ENCODE results near the gene PRDX4.

PRDX4 gene

DNA sequence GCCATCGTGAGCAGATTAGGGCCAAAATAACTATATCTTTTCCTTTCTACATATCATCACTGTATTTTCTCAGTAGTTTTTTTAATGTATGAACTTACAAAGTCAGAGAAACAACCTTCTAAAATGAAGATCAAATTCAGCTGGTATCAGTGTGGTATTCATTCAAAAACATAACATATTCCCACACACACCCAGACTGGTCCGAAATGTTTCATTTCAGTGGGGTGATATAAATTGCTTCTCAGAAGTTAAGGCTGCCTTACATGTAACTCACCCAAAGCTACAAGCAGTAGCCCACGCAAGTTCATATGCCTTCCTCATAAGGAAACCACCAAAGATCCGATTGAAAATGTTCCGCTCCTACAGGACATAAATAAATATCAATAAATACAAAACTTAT, 37.9 kb downstream of the PRDX4 start:
- no peaks in the 10 kb centered on the region for H3K9me3 Mint-ChIP-seq
- H3K27me3 Mint-ChIP-seq (ENCODE audit: low read depth) = no peaks in the 10 kb centered on the region
- H3K4me1 Mint-ChIP-seq (ENCODE audit: low read depth) = no peaks in the 10 kb centered on the region
- H3K36me3 Mint-ChIP-seq (ENCODE audit: low read depth) = peaks cover 14% of the 10 kb centered on the region
- DNase-seq (ENCODE audit: low spot score) = no peak
- no peak overlapping the region for H3K27ac Mint-ChIP-seq
- no peak overlapping the region for H3K4me3 Mint-ChIP-seq

DNA sequence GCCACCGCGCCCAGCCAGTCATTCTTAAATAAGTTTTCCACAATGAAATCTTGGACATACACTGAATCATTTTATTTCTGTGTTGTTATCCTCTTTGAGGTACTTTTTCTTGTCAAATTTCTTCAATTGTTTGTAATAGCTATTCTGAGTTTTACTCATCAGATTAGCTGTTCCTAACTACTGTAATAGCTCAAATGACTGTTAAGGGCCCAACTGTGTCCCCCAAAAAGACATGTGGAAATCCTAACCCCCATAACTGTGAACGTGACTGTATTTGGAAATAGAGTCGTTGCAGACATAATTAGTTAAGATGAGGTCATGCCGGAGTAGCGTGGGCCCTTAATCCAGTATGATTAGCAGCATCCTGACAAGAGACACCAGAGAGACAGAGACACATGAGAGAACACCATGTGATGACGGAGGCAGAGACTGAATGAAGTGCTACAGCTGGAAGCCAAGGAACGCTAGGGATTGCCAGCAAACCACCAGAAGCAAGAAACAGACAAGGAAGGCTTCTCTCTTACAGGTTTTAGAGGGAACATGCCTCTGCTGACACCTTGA, 52.9 kb downstream of the PRDX4 start:
- Mint-ChIP-seq H3K4me3 (no peak overlapping the region), H3K9me3 (no peaks in the 10 kb centered on the region), H3K27ac (no peak overlapping the region), H3K4me1 (ENCODE audit: low read depth) (no peaks in the 10 kb centered on the region), H3K36me3 (ENCODE audit: low read depth) (peaks cover 18% of the 10 kb centered on the region), H3K27me3 (ENCODE audit: low read depth) (no peaks in the 10 kb centered on the region)
- DNase-seq (ENCODE audit: low spot score) = no peak

DNA sequence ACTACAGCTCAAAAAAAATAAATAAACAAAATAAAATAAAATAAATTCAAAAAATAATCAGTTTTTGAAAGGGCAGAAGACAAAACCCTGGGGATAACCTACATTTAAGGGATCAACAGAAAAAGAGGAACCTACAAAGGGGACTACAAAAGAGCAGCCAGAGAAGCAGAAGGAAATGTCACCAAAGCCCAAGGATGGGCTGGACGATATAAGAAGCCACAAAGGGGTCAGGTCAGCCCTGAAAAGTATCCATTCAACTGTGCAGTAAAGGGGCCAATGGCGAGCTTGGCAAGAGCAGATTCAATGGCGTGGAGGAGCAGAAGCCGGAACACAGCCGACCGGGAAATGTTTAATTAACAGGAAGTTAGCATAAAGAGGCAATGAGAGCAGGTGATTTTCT, 58.9 kb downstream of the PRDX4 start:
- no peak overlapping the region for H3K4me3 Mint-ChIP-seq
- no peaks in the 10 kb centered on the region for H3K27me3 Mint-ChIP-seq (ENCODE audit: low read depth)
- H3K9me3 Mint-ChIP-seq = no peaks in the 10 kb centered on the region
- H3K36me3 Mint-ChIP-seq (ENCODE audit: low read depth) = peaks cover 24% of the 10 kb centered on the region
- peak overlapping the region; percentile 55 for H3K27ac Mint-ChIP-seq
- H3K4me1 Mint-ChIP-seq (ENCODE audit: low read depth) = no peaks in the 10 kb centered on the region
- no peak for DNase-seq (ENCODE audit: low spot score)

DNA sequence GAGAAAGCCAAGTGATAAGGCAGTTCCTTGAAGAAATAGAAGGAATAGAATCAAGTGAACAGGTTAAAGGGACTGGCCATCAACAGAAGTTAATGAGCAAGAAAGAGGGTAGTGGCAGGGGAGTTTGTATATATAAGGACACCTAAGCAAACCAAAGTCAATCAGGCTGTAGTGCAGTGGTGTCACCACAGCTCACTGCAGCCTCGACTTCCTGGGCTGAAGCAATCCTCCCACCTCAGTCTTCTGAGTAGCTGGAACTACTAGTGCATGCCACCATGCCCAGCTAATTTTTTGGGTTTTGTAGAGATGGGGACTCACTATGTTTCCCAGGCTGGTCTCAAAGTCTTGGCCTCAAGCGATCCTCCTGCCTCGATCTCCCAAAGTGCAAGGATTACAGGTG, 59.9 kb downstream of the PRDX4 start:
- H3K27ac Mint-ChIP-seq = no peak overlapping the region
- no peaks in the 10 kb centered on the region for H3K27me3 Mint-ChIP-seq (ENCODE audit: low read depth)
- peaks cover 30% of the 10 kb centered on the region for H3K36me3 Mint-ChIP-seq (ENCODE audit: low read depth)
- H3K4me1 Mint-ChIP-seq (ENCODE audit: low read depth) = peaks cover 6% of the 10 kb centered on the region
- no peak overlapping the region for H3K4me3 Mint-ChIP-seq
- H3K9me3 Mint-ChIP-seq = no peaks in the 10 kb centered on the region
- no peak for DNase-seq (ENCODE audit: low spot score)

DNA sequence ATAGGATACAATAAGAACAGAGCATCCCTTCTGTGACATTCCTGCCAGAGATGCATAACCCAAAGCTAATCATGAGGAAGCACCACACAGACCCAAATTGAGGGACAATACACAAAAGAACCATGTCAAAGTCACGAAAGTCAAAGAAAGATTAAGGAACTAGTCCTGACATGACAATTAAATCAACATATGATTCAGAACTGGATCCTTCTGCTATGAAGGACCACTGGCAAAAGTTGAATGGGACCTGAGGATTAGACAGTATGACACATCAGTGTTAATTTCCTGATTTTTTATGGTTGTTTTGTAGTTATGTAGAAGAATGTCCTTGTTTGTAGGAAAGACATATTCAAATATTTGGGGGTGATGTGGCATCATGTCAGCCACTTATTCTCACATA, 61.9 kb downstream of the PRDX4 start:
- no peaks in the 10 kb centered on the region for H3K27me3 Mint-ChIP-seq (ENCODE audit: low read depth)
- no peak overlapping the region for H3K27ac Mint-ChIP-seq
- peaks cover 29% of the 10 kb centered on the region for H3K36me3 Mint-ChIP-seq (ENCODE audit: low read depth)
- H3K9me3 Mint-ChIP-seq = no peaks in the 10 kb centered on the region
- peaks cover 15% of the 10 kb centered on the region for H3K4me1 Mint-ChIP-seq (ENCODE audit: low read depth)
- DNase-seq (ENCODE audit: low spot score) = no peak
- no peak overlapping the region for H3K4me3 Mint-ChIP-seq

DNA sequence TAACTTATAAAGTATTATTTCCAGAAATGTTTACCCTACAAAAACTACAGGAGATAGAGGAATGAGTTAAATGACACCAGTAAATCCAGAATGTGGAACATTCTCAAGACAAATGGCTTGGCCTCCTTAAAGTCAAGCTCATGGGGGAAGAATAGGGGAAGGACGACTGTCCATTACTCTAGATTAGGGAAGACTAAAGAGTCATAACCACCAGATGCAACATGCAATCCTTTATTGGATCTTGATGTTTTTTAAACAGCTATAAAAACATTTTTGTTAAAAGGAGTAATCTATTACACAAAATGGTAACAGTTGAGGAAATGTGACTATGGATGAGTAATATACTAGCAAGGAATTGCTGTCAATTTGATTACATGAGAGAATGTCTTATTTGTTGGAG, 64.7 kb downstream of the PRDX4 start:
- Mint-ChIP-seq H3K4me3 (peak overlapping the region; percentile 32), H3K27ac (peak overlapping the region; percentile 32), H3K4me1 (ENCODE audit: low read depth) (peaks cover 21% of the 10 kb centered on the region), H3K9me3 (no peaks in the 10 kb centered on the region), H3K27me3 (ENCODE audit: low read depth) (no peaks in the 10 kb centered on the region), H3K36me3 (ENCODE audit: low read depth) (peaks cover 23% of the 10 kb centered on the region)
- no peak for DNase-seq (ENCODE audit: low spot score)

DNA sequence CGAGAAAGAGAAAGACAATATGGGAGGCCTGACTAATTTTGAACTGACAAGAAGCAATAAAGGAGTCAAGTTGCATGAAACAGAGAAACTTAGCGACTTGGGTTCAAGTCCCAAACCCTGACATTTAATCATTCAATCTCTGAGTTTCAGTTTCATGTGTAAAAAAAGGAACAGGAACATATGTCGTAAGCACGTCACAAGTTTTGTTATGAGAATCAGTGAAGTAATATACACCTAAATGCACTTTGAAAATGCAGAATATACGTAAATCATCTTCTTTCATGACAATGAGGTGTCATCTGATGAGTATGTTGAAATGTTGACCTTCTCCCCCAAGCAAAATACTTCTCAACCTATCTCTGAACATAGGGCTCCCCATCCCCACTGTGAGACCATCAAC, 65.4 kb downstream of the PRDX4 start:
- H3K27me3 Mint-ChIP-seq (ENCODE audit: low read depth) = no peaks in the 10 kb centered on the region
- peaks cover 23% of the 10 kb centered on the region for H3K36me3 Mint-ChIP-seq (ENCODE audit: low read depth)
- peak overlapping the region; percentile 33 for H3K4me3 Mint-ChIP-seq
- peak; percentile 6 for DNase-seq (ENCODE audit: low spot score)
- H3K27ac Mint-ChIP-seq = peak overlapping the region; percentile 90
- H3K9me3 Mint-ChIP-seq = no peaks in the 10 kb centered on the region
- peaks cover 21% of the 10 kb centered on the region for H3K4me1 Mint-ChIP-seq (ENCODE audit: low read depth)
